Astrocyte (in vitro differentiated cells and primary cell): ENCODE results near the gene IDH2.

Source experiments
- CTCF ChIP-seq: IDR thresholded peaks from 2 replicates; pipeline ENCODE4 v1.5.1; 2011; ENCODE audit warnings: low read depth, mild to moderate bottlenecking, inconsistent platforms, low read length, moderate library complexity; ENCODE audit not compliant: insufficient read depth
- EZH2 ChIP-seq: IDR thresholded peaks from 2 replicates; pipeline ENCODE4 v1.6.1; 2012; ENCODE audit warnings: mild to moderate bottlenecking, low read length, inconsistent platforms; ENCODE audit not compliant: insufficient read depth

- TF ChIP-seq CTCF (no peak), EZH2 (no peak)
Measured at GRCh38 chr15:90055182-90055581, 47.1 kb downstream of the IDH2 start.
